GM12891 (cell line): ENCODE data around the gene PPP1R8.

Experiments
- PAX5 ChIP-seq: IDR thresholded peaks from 2 replicates; pipeline ENCODE4 v1.6.1; 2011; ENCODE audit warnings: low read length, moderate library complexity, mild to moderate bottlenecking; ENCODE audit not compliant: insufficient read depth, severe bottlenecking
- POLR2A ChIP-seq: IDR thresholded peaks from 2 replicates; pipeline ENCODE4 v1.6.1; 2011; ENCODE audit warnings: low read depth, low read length, control low read depth
- POU2F2 ChIP-seq: IDR thresholded peaks from 2 replicates; pipeline ENCODE4 v1.6.1; 2011; ENCODE audit warnings: low read depth, mild to moderate bottlenecking, control low read depth, low read length, moderate library complexity
- SPI1 ChIP-seq: IDR thresholded peaks from 2 replicates; pipeline ENCODE4 v1.6.1; 2011; ENCODE audit warnings: low read depth, low read length, control low read depth
- TAF1 ChIP-seq: IDR thresholded peaks from 2 replicates; pipeline ENCODE4 v1.6.1; 2011; ENCODE audit warnings: low read depth, low read length, control low read depth

- TF ChIP-seq POLR2A (no peak), SPI1 (no peak), PAX5 (no peak), TAF1 (no peak), POU2F2 (no peak)
These were observed 41.0 kb upstream of the PPP1R8 start for GRCh38 chr1:27789540-27790041.
